ENCODE measurements around the gene PFKFB2. TPM values are rescaled to one million over a fixed set of nuclear protein-coding genes. Genes with fewer than 3 reads are reported as not detected.

The PFKFB2 gene
- total RNA-seq, 1 donor = 14.5 TPM

DNA sequence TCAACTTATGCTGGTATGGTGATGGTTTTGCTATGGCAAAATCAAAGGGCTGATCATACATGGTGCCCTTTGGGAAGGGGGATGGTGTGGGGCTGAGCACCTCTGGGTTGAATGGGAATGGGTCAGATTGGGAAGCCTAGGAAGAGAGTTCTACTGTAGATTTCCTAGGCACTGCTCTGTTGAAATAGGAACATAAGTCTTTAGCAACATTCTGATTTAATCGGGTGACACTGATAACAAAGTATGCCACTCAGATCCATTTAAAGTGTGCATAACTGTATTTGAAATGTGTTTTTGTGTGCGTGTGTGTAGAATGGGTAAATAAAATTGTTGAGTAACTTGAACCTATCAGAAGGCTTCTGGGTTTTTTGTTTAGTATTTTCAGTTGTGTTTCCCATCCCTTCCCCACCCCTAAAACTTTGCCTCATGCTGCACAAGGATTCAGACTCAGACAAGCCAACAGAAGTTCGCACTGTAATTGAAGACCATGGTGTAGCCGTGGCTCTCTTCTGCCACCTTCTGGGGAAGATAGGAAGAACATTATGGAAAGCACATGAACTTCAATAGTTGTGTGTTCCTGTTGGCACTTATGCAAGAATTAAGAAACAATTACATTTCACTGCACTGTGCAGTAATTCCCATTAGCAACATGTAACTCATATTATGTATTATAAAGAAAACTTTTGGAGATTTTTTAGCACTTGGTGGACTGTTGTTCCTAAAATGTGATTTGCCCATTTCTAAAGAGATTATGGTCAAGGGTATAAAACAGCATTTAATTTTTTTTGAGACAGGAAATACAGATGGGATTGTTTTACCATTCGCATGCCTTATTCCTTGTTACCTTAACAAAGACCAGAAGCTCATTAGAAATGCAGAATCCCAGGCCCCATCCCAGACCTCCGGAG is 24.6 kb downstream of the PFKFB2 start:
- H3K4me2 ChIP-seq (ENCODE audit: insufficient read depth, low read length) = no peak overlapping the region
- no peak overlapping the region for H3K4me3 ChIP-seq (ENCODE audit: insufficient read depth, low read length)
- H3K79me2 ChIP-seq (ENCODE audit: insufficient read depth, low read length) = no peaks in the 10 kb centered on the region
- H3K27ac ChIP-seq (ENCODE audit: low read depth, low read length) = no peak overlapping the region
- DNase-seq (ENCODE audit: insufficient read length, low spot score, missing footprints) = peak; percentile 61
- no peaks in the 10 kb centered on the region for H3K27me3 ChIP-seq (ENCODE audit: insufficient read depth, low read length)
- H3K9me3 ChIP-seq (ENCODE audit: low read depth, low read length) = no peaks in the 10 kb centered on the region
- peaks cover 7% of the 10 kb centered on the region for H3K4me1 ChIP-seq (ENCODE audit: insufficient read depth, low read length)
- no peaks in the 10 kb centered on the region for H3K36me3 ChIP-seq (ENCODE audit: insufficient read depth, low read length)
- no peaks in the 10 kb centered on the region for H4K20me1 ChIP-seq (ENCODE audit: insufficient read depth, low read length)
- H2AFZ ChIP-seq (ENCODE audit: low read length) = no peak overlapping the region
- TF ChIP-seq, protein P1, sequence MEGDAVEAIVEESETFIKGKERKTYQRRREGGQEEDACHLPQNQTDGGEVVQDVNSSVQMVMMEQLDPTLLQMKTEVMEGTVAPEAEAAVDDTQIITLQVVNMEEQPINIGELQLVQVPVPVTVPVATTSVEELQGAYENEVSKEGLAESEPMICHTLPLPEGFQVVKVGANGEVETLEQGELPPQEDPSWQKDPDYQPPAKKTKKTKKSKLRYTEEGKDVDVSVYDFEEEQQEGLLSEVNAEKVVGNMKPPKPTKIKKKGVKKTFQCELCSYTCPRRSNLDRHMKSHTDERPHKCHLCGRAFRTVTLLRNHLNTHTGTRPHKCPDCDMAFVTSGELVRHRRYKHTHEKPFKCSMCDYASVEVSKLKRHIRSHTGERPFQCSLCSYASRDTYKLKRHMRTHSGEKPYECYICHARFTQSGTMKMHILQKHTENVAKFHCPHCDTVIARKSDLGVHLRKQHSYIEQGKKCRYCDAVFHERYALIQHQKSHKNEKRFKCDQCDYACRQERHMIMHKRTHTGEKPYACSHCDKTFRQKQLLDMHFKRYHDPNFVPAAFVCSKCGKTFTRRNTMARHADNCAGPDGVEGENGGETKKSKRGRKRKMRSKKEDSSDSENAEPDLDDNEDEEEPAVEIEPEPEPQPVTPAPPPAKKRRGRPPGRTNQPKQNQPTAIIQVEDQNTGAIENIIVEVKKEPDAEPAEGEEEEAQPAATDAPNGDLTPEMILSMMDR (IDR thresholded peaks at IDR 0.05; ENCODE audit: extremely low read depth, low read depth, low read length) = peak; percentile 95

DNA sequence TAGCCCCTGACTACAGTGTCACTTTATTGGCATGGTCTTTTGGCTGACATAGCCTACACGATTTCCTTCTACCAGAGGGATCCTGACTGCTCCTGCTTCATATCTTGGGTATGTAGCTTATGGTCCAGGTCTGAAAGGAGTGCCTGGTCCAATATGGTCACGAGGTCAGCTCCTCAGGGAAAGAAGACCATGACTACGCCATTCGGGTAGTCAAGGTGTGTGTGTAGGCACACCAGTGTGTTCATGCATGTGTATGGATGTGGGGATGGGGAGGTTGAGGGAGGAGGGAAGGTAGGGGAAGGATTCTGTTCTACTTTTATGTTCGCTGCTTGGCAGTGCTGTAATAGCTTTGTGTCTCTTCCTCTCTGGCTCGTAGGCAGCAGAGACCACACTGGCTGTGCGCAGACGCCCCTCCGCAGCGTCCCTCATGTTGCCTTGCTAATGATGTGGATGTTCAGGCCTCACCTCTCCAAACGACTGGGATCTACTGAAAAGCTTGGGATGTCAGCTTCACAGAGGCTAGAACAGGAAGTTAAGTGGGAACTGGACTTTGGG is 25.6 kb downstream of the PFKFB2 start:
- TF ChIP-seq, protein P1 (IDR thresholded peaks at IDR 0.05; ENCODE audit: extremely low read depth, low read depth, low read length) = no peak
- H3K36me3 ChIP-seq (ENCODE audit: insufficient read depth, low read length) = no peaks in the 10 kb centered on the region
- no peak for DNase-seq (ENCODE audit: insufficient read length, low spot score, missing footprints)

DNA sequence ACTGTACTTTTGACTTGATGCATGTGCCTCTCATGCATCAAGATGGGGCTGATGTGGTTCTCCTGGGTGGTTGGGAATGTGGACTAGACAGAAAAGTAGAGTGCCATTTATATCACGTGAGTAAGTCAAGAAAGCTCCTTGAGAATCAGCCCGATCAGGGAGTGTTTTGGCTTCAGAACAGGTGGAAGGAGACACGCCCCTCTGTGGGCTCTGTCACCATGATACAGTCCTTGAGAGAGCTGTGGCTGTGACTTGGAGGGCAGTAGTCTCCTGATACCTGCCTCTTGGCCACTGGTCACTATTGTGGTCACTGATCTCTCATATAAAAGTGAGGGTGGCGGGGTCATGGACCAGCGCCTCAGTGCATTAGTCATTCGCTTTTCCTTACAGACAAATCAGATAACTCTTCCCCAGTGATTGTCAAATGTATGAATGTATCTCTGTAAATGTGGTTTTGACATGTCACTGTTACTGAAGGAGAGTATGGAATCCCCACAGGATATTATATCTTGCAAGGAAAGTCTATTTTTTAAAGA is 26.7 kb downstream of the PFKFB2 start:
- Histone ChIP-seq H3K36me3 (ENCODE audit: insufficient read depth, low read length) (no peaks in the 10 kb centered on the region), H3K9me3 (ENCODE audit: low read depth, low read length) (no peaks in the 10 kb centered on the region), H2AFZ (ENCODE audit: low read length) (no peak overlapping the region), H3K79me2 (ENCODE audit: insufficient read depth, low read length) (no peaks in the 10 kb centered on the region), H4K20me1 (ENCODE audit: insufficient read depth, low read length) (no peaks in the 10 kb centered on the region), H3K27me3 (ENCODE audit: insufficient read depth, low read length) (peaks cover 5% of the 10 kb centered on the region), H3K4me3 (ENCODE audit: insufficient read depth, low read length) (no peak overlapping the region), H3K4me1 (ENCODE audit: insufficient read depth, low read length) (peaks cover 10% of the 10 kb centered on the region), H3K27ac (ENCODE audit: low read depth, low read length) (no peak overlapping the region), H3K4me2 (ENCODE audit: insufficient read depth, low read length) (no peak overlapping the region)
- DNase-seq (ENCODE audit: insufficient read length, low spot score, missing footprints) = no peak
- TF ChIP-seq, protein P1 (IDR thresholded peaks at IDR 0.05; ENCODE audit: extremely low read depth, low read depth, low read length) = no peak

More for the DNA sequence above, 25.6 kb downstream of the PFKFB2 start:
- no peaks in the 10 kb centered on the region for H3K27me3 ChIP-seq (ENCODE audit: insufficient read depth, low read length)
- no peak overlapping the region for H3K27ac ChIP-seq (ENCODE audit: low read depth, low read length)
- H3K4me3 ChIP-seq (ENCODE audit: insufficient read depth, low read length) = no peak overlapping the region
- H3K4me2 ChIP-seq (ENCODE audit: insufficient read depth, low read length) = no peak overlapping the region
- no peaks in the 10 kb centered on the region for H4K20me1 ChIP-seq (ENCODE audit: insufficient read depth, low read length)
- no peaks in the 10 kb centered on the region for H3K79me2 ChIP-seq (ENCODE audit: insufficient read depth, low read length)
- no peak overlapping the region for H2AFZ ChIP-seq (ENCODE audit: low read length)
- H3K9me3 ChIP-seq (ENCODE audit: low read depth, low read length) = no peaks in the 10 kb centered on the region
- H3K4me1 ChIP-seq (ENCODE audit: insufficient read depth, low read length) = peaks cover 7% of the 10 kb centered on the region

DNA sequence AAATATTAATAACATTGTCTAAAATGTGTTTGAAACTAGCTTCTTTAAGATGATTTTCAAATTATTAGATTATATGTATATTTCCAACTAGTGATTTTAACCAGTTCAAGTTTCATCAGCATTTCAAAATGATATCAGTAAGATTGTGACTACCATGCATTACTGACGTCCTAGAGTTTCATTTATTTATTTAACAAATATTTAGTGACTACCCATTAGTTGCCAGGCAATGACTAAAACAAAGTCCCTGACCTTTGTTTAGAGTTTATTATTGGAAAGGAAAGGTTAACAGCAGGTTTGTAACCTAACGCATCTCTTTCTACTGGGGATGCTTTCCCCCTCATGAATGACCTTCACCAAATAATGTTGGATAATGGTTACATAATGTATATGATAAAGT is 28.0 kb downstream of the PFKFB2 start:
- Histone ChIP-seq H3K4me2 (ENCODE audit: insufficient read depth, low read length) (no peak overlapping the region), H3K27ac (ENCODE audit: low read depth, low read length) (no peak overlapping the region), H3K79me2 (ENCODE audit: insufficient read depth, low read length) (no peaks in the 10 kb centered on the region), H3K27me3 (ENCODE audit: insufficient read depth, low read length) (peaks cover 5% of the 10 kb centered on the region), H4K20me1 (ENCODE audit: insufficient read depth, low read length) (no peaks in the 10 kb centered on the region), H3K4me3 (ENCODE audit: insufficient read depth, low read length) (no peak overlapping the region), H3K4me1 (ENCODE audit: insufficient read depth, low read length) (peaks cover 10% of the 10 kb centered on the region), H3K9me3 (ENCODE audit: low read depth, low read length) (no peaks in the 10 kb centered on the region), H3K36me3 (ENCODE audit: insufficient read depth, low read length) (no peaks in the 10 kb centered on the region), H2AFZ (ENCODE audit: low read length) (no peak overlapping the region)
- TF ChIP-seq, protein P1 (IDR thresholded peaks at IDR 0.05; ENCODE audit: extremely low read depth, low read depth, low read length) = no peak
- DNase-seq (ENCODE audit: insufficient read length, low spot score, missing footprints) = no peak
